SK-N-MC (cell line): ENCODE measurements around the gene CRK.

Experiments used
- EZH2 ChIP-seq: fragments of 200-600 bp; sonication (generic); IDR thresholded peaks from one replicate; pipeline ENCODE4 v1.6.1; 2017; ENCODE audit warnings: antibody characterized with exemption
- POLR2AphosphoS5 ChIP-seq: IDR thresholded peaks from 2 replicates; pipeline ENCODE4 v1.6.1; 2012; ENCODE audit warnings: mild to moderate bottlenecking, low read depth, low read length, borderline replicate concordance

GRCh38 chr17:1494736-1495253, 38.8 kb upstream of the CRK start:
- TF ChIP-seq EZH2 (no peak), POLR2AphosphoS5 (no peak)
